Measurements from ENCODE around the gene PTF1A.

PTF1A gene

GRCh38 chr10:23187155-23187554, 5.0 kb upstream of the PTF1A start:
- no peak for DNase-seq

DNA sequence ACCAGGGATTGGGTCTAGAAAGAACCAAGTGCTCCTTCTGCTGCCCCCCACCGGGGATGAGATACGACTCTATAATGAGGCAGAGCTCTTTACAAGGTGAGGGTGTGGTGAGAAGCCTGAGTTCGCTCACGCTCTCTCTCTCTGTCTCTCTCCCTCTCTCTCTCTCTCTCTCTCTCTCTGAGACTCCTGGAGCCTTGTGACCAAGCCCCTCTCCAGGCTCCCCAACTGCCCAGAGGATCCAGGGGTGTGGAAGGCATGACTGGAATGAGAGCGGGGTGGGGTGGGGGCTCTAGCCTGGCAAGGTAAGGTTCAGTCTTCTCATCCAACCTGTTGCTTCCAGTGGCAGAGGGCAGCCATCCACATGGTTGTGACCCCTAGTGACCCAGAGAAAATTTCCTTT, 3.1 kb upstream of the PTF1A start:
- no peak for DNase-seq

- DNase-seq: no peak
Observed at GRCh38 chr10:23190872-23191763, 994 bp upstream of the PTF1A start.

GRCh38 chr10:23192712-23193434, 761 bp downstream of the PTF1A start:
- no peak for DNase-seq

DNA sequence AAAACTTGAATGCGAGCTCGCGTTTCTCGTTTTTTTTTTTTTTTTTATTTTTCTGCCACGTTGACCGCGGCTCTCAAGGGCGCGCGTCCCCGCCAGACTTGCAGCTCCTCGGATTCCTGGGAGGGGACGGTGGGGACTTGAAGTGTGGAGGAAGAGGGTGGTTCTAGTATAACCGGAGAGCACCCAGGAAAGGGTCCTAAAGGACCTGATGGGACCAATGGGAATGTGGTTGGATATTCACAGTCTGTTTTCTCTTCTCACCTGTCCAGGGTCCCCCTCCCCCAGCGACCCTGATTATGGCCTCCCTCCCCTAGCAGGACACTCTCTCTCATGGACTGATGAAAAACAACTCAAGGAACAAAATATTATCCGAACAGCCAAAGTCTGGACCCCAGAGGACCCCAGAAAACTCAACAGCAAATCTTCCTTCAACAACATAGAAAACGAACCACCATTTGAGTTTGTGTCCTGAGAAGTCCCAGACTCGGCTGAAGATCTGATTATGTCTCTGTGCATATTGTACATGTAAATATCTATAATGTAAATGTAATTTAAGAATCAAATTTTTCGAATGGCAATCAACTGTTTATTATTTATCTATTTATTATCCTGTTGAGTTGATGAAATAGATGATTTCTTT, 1.4 kb downstream of the PTF1A start:
- no peak for DNase-seq

- DNase-seq: no peak
Observed at GRCh38 chr10:23194471-23194965, 2.4 kb downstream of the PTF1A start.

- no peak for DNase-seq
Observed at GRCh38 chr10:23194966-23195845, 3.1 kb downstream of the PTF1A start.

DNA sequence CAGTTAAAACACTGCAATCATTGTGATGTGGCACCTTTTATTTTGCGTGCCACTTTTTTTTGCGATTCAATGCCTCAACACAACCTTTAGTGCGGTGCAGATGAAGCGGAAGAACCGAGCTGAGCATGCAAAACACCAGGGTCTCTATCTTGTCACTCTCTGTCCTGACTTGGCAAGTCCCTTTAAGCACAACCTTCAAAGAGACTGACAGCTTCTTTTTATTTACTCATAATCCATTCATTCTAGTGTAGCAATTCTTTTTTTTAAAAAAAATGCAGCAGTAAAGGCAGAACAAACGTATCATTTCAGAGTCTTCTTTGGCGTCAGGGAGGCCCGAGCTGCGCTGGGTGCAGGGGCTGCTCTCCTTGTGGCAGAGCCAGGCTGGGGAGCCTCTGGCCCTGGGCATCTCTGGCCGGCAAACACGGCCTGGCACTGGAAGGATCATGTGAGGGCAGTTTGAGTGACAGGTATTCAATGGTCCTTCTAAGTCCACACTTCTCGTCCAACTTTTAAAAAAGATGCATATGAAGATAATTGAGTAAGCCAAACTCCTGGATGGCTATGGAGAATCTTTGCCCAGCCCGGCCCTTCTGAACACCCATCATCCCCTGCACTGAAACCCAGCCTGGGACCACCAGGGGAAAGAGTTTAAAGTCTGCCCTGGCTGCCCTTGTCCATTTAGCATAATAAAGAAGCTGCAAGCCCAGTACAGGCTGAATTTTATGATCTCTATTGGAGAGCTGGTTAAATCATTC, 3.9 kb downstream of the PTF1A start:
- no peak for DNase-seq

- no peak for DNase-seq
Observed at GRCh38 chr10:23196915-23197314, 4.8 kb downstream of the PTF1A start.

DNA sequence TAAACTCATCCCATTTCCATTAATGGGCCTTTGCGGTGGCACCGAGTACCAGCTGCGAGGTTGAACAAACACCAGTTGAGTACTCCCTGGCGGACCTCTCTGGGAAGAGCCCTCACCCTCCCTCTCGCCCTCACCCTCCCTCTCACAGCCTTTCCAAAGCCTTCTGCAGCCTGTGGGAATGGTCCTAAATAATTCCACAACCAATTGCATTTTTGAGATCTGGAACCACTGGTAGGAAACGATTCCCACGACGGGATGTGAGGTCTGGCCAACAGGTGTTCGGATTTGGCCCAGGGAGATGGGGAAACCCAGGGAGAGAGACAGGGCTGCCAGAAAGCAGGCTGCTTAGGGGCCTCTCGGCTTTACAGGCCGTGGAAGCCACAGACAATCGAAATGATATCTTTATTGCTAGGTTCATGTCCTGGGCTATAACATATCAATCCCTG, 5.3 kb downstream of the PTF1A start:
- no peak for DNase-seq

DNA sequence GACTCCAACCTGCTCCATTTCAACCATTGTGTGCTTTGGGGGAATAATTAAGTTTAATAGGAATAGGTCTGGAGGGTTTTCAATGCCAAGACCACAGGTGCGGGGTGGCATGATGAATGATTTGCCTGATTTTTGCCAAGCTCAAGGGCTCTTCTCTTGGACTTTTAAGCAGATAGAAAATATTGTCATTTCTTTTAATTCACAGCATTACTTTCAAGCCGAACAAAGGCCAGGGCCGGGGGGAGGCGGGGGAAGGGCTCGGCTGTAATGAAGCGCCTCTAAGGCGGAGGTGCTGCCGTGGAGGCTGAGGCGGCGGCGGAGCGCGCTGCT, 6.5 kb downstream of the PTF1A start:
- DNase-seq: no peak

DNA sequence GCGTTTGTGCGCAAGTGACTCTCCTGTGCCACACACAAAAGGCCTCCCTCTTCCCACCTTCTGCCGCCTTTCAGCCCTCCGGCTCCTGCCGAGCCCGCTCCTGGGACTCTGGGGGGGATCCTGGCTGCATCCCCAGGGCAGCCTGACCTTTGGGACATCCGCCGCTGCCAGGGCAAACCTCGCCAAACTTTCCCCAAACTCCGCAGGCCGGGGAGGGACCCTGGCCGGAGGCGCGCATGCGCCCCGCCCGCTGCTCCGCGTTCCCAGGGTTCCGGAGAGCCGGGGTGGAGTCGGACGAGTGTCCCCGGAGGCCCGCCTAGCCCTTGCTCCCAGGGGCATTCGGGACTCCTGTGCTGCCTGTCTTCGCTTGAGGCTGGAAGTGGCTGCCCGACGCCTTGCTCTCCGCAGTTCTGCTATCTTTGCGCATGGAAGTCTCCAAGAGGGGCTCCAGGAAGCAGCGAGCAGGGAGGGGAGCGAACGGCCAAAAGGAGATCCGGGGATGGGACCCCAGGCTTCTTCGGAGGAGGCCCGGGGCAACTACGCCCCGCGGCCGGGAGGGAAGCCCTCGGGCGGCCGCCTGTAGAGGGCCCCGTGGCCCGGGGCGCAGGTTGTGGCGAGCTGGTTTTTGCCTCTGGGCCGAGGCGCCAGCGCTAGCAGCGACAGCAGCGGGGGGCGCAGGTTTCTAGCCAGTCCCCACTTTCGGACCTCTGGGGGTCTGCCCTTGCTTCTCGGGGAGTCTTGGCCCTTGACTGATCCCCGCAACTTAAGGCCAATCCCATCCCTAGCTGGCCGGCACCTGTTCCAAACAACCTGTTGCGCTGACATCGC, 7.0 kb downstream of the PTF1A start:
- no peak for DNase-seq

GRCh38 chr10:23199768-23200511, 7.8 kb downstream of the PTF1A start:
- no peak for DNase-seq

- DNase-seq: no peak
Observed at GRCh38 chr10:23200586-23200985, 8.5 kb downstream of the PTF1A start.

- DNase-seq: no peak
Observed at GRCh38 chr10:23200997-23201652, 9.0 kb downstream of the PTF1A start.

- no peak for DNase-seq
Observed at GRCh38 chr10:23201837-23202236, 9.7 kb downstream of the PTF1A start.

DNA sequence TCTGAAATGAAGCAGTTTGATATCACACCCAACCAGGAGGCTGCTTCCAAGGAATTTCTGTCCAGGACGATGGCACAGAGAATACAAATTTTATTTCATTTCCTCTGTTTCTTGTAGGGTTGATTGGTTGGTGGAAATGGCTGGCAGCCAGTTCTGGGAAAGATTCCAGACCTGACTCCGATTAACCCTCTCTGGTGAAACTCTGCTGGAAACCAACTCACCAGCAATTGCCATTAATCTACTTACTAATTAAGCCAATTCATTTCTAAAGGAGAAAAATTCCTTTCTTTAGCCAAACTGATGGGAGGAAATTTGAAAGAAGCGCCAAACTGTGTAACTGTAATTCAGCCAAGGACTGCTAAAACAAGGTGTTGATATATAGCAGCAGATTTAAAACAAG, 10.7 kb downstream of the PTF1A start:
- DNase-seq: no peak

- no peak for DNase-seq
Observed at GRCh38 chr10:23203369-23204325, 11.5 kb downstream of the PTF1A start.
